Stimulated activated CD8-positive, alpha-beta memory T cell treated with anti-CD3 and anti-CD28 coated beads, Interleukin-2, amount 100 ng/mL, for 48 hours (primary cell): Measurements from ENCODE around the gene SULT2B1.
A peak's percentile ranks its signal among the peaks of the same experiment; 100 is the strongest.
"Not testable (repeated sequence)": the region's sequence is repeated elsewhere in the genome, so short reads cannot be mapped to it uniquely, and the experiment has no call there.

ENCODE experiments used
- DNase-seq, 2 donors: peaks; one replicate each; pipeline ENCODE4 v3.0.0-alpha.2; 2020; ENCODE audit warnings: low read depth in 2 of 2

The SULT2B1 gene

DNA sequence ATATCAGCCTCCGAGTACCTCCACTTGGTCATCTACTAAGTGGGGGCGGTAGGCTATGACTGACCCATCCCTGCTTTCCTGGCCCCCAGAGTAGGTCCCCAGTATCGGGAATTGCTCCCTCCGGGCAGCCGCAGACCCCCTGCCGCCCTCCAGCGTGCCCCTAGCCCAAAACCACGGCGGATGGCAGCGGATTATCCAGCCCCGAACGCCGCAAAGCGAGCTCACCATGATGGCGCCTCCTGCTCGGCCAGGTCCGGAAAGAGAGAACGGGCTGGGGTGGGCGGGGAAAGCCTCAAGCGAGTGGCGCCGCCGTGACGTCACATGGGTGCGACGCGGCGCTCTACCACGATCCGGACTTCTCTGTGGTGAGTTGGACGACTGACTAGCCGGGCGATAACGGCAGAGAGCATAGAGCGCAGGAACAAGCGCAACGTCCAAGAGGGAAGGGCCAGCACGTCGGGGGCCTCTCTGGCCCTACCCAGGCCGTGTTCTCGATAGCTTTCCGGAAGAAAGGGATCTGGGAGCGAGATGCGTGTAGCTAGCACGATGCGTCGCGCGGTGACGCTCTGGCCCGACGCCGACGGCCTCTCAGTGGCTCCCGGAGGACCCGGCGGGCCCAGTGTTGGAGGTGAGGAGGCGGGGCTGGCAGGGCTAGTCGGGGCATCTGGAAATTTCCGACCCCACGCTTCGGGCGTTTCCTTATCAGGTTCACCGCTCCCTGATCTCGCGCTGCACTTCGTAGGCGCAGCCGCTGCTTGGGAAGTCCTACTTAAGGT is 67.1 kb downstream of the SULT2B1 start, which contains the start of the genes RPL18 and SPHK2:
Gene RPL18, minus strand, starts transcription at position 263 of the 776 bp plus-strand sequence. Its CDS starts 35 bp downstream, at position 228.
Gene SPHK2, plus strand, starts transcription at position 591 of the 776 bp plus-strand sequence. CDS start 1,009 bp downstream, outside the sequence.
- peak; percentile 91 to 94 for DNase-seq

DNA sequence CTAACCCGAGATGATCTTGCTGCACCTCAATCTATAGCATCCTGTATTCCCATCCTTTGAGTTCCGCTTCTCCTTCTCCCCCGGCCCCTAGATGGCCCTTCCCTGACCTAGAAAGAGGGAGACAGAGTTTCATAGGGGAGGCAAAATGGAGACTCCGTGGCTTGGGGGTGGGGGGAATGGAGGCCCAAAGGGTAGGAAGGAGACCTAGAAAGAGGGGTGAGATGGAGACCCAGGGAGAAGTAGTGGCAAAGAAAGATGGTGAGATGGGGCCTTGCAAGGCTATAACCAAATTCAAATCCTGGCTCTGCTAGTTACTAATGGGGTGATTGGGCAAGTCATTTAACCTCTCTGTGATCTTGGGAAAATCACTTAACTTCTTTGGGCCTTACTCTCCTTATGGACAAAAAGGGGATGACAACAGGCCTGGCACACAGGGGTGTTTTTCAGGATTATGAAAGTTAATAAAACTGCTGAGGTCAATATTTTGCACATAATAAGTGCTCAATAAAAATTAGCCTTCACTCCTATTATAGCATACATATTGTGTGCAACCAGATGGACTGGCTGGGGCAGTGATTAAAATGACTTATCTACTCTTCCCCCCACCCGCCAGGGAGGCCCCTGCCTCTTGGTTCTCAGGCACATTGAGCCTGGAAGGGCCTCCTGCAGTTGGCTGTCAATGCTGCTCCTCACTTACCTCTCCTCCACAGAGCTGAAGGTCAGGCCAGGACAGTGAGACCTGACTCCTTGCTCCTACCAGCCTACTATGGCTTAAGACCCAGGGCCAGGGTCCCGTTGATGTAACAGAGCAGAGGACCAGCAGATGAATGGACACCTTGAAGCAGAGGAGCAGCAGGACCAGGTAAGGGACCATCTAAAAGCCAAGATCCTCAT is 68.0 kb downstream of the SULT2B1 start:
- no peak for DNase-seq

DNA sequence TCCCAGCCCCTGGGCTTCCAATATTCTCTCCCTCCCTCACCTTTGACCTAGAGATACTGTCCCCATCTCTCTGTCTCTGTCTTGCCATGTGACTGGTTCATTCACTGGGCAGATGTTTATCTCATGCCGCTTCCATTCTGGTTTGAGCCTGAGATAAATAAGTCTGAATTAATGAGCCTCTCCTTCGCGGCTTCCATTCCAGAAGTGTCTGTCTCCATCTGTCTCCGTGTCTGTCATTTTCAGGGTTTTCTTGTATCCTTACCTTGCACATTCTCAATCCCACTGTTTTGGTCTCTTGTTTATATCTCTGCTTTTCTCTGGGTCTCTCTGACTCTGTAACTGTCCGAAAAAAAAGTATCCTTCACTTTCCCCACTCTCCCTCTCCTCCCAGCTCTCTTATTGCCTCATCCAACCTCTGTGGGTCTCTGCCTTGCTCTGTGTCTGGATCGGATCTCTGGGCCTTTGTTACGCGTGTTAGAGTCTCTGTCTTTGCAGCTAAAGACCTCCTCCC is 71.6 kb downstream of the SULT2B1 start:
- DNase-seq = no peak

DNA sequence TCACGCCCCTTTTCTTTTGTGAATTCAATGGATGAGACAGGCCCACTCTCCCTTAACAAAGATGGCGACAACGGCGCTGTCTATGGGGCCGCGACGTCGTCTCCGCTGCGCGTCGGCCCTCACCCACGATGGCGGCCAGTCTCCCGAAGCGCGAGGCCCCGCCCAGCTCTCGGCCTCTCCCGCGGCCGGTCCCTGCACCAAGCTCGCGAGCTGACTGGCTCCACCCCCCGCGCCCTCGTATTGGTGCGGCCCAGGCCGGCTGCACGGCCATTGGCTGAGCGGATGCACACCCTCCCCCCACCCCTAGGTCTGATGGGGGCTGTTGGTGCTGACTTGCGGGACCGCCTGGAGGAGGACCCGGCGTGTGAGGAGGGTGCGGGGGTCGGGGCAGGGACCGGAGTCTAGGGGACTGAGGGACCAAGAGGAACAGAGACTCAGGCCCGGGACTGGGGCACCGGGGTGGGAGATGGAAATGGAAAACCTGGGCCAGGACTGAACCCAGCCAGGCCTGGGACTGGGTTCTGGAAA is 72.2 kb downstream of the SULT2B1 start:
- DNase-seq = peak; percentile 99

DNA sequence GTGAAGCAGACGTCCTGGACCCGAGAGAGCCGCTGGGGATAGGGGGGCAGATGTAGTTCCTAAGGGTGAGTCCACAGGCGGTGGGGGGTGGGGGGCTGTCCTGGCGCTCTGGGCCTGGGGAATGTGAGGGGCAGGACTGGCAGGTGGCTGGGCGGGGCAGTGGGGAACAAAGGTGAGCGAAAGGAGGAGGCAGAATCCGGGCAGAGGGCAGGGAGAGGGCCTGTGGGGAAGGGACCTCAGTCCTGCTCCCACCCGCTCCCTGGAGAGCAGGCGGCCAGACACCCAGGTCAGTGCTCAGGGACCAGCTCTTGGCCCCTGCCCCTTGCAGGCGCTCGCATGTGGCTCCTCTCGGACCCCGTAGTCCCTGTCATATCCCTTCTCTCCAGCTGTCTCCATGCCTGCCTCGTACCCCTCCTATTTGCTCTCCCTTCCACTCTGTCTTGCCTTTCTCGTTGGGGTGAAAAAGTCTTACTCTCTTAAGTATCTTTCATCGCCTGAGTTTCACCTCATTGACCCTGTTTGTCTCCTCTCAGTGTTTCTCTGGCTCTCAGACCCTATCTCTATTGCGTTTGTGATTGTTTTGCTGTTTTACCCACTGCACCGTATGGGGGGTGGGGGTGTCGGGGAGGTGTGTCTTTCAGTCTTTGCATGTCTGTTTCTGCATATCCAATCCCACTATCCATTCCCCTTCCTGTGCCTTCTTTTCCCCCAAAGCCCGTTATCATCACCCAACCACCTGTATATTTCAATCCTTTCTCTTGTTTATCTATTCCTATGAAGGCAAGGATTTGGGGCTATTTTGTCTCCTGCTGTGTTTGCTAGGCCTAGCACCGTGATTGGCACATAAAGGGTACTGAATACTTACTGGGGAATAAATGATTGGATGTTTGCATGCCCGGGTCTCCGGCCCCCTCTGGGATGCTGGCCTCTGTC is 73.1 kb downstream of the SULT2B1 start:
- no peak for DNase-seq

DNA sequence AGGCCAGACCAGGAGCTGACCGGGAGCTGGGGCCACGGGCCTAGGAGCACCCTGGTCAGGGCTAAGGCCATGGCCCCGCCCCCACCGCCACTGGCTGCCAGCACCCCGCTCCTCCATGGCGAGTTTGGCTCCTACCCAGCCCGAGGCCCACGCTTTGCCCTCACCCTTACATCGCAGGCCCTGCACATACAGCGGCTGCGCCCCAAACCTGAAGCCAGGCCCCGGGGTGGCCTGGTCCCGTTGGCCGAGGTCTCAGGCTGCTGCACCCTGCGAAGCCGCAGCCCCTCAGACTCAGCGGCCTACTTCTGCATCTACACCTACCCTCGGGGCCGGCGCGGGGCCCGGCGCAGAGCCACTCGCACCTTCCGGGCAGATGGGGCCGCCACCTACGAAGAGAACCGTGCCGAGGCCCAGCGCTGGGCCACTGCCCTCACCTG is 73.9 kb downstream of the SULT2B1 start:
- DNase-seq = no peak

DNA sequence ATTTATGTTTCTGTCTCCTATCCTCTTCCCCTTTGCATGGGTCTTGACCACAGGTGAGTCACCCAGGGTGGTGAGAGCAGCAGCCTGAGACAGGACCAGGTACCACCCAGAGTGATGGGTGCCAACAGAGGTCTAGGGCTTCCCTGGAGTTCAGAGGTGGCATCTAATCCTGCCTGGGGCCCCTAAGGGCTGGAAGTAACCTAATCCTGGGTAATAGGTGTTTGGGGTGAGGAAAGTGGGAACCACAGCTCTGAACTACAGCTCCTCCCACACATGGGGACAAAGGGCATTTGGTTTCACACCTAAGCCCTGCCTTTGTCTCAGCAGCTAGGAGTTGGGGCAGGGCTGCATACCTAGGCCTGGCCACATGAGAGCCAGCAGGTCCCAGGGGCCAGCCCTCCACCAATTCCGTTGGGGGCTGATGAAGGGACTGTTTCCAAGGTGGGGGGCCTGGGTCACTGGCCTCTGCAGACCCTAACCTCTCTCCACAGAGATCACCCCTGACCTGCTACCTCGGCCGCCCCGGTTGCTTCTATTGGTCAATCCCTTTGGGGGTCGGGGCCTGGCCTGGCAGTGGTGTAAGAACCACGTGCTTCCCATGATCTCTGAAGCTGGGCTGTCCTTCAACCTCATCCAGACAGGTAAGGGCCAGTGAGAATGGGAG is 75.4 kb downstream of the SULT2B1 start:
- DNase-seq = no peak

DNA sequence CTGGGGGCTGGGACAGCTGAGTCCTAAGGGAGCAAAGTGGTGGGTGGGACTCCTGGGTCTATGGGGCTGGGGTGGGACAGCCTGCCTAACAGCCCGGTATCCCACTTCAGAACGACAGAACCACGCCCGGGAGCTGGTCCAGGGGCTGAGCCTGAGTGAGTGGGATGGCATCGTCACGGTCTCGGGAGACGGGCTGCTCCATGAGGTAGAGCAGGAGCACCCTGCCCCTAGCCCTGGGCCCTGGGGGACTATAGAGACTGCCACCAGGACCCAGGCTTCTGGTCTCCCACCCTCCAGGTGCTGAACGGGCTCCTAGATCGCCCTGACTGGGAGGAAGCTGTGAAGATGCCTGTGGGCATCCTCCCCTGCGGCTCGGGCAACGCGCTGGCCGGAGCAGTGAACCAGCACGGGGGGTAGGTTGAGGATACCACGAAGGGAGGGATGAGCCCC is 75.9 kb downstream of the SULT2B1 start:
- DNase-seq = no peak

DNA sequence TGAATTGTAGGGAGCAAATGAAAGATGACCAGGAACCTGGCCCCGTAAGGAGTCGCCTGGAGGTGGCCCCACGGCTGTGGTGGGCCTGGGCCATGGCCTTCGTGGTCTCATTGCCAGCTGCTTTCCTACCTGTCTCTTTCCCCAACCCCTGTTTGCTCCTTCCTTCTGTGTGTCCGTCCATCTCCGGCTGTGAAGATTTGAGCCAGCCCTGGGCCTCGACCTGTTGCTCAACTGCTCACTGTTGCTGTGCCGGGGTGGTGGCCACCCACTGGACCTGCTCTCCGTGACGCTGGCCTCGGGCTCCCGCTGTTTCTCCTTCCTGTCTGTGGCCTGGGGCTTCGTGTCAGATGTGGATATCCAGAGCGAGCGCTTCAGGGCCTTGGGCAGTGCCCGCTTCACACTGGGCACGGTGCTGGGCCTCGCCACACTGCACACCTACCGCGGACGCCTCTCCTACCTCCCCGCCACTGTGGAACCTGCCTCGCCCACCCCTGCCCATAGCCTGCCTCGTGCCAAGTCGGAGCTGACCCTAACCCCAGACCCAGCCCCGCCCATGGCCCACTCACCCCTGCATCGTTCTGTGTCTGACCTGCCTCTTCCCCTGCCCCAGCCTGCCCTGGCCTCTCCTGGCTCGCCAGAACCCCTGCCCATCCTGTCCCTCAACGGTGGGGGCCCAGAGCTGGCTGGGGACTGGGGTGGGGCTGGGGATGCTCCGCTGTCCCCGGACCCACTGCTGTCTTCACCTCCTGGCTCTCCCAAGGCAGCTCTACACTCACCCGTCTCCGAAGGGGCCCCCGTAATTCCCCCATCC is 76.7 kb downstream of the SULT2B1 start:
- DNase-seq = no peak

DNA sequence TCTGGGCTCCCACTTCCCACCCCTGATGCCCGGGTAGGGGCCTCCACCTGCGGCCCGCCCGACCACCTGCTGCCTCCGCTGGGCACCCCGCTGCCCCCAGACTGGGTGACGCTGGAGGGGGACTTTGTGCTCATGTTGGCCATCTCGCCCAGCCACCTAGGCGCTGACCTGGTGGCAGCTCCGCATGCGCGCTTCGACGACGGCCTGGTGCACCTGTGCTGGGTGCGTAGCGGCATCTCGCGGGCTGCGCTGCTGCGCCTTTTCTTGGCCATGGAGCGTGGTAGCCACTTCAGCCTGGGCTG is 77.3 kb downstream of the SULT2B1 start:
- DNase-seq = no peak

DNA sequence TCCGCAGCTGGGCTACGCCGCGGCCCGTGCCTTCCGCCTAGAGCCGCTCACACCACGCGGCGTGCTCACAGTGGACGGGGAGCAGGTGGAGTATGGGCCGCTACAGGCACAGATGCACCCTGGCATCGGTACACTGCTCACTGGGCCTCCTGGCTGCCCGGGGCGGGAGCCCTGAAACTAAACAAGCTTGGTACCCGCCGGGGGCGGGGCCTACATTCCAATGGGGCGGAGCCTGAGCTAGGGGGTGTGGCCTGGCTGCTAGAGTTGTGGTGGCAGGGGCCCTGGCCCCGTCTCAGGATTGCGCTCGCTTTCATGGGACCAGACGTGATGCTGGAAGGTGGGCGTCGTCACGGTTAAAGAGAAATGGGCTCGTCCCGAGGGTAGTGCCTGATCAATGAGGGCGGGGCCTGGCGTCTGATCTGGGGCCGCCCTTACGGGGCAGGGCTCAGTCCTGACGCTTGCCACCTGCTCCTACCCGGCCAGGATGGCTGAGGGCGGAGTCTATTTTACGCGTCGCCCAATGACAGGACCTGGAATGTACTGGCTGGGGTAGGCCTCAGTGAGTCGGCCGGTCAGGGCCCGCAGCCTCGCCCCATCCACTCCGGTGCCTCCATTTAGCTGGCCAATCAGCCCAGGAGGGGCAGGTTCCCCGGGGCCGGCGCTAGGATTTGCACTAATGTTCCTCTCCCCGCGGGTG is 77.8 kb downstream of the SULT2B1 start:
- DNase-seq = no peak

DNA sequence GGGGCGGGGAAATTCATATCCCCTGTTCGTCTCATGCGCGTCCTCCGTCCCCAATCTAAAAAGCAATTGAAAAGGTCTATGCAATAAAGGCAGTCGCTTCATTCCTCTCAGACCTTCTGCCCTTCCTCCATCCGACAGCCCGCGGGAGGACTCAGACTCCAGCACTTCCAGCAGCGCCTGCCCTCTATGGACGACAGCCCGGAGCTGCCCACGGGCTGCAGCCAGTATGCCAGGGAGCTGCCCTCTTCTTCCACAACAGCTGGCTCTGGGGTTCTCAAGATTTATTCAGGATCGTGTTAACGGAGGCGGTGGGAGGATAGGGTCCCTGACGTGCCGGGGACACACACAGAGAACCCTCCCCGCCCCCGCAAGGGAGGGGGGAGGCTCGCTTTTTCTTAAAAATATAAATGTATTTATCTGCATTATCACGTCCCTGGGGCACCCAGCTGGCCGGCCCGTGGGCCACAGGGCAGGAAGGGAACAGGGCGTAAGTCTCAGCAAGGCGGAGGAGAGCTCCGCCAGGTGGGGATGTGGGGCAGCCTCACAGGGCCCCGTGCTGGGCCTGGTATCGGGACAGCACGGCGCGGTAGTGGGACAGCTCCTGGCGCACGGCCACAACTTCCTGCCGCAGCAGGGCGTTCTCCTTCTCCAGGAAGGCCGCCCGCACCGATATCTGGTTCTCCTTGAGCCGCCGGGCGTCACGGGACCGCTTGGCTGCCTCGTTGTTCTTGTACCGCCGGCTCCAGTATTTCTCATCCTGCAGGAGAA is 78.5 kb downstream of the SULT2B1 start:
- no peak for DNase-seq

DNA sequence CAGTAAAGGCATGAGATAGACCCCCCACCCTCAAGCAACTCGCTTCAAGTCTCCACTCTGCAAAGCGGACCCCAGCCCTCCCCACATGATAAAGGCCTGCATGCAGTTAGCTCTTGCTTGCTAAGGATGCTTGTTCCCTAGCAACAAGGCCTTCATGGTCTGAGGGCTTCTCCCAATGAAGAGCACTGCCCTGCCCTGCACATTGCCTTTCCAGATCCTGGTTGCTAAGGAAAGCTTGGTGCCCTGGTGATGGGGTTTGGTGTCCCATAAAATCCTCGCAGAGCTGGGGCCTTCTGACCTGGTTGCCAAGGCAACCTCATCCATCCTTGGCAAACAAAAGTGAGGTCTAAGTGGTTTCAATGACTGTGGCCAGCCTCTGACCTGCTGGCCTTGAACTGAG is 79.3 kb downstream of the SULT2B1 start:
- no peak for DNase-seq

DNA sequence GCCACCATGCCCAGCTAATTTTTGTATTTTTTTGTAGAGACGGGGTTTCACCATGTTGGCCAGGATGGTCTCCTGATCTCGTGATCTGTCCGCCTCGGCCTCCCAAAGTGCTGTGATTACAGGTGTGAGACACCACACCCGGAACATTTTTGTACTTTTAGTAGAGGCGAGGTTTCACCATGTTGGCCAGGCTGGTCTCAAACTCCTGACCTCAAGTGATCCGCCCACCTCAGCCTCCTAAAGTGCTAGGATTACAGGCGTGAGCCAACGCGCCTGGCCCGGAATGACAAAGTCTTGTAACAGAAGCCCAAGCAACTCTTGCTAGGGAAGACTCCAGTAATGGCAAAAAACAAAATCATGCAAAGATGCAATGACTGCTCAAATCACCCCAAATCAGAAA is 80.3 kb downstream of the SULT2B1 start:
- DNase-seq = not testable (repeated sequence)

DNA sequence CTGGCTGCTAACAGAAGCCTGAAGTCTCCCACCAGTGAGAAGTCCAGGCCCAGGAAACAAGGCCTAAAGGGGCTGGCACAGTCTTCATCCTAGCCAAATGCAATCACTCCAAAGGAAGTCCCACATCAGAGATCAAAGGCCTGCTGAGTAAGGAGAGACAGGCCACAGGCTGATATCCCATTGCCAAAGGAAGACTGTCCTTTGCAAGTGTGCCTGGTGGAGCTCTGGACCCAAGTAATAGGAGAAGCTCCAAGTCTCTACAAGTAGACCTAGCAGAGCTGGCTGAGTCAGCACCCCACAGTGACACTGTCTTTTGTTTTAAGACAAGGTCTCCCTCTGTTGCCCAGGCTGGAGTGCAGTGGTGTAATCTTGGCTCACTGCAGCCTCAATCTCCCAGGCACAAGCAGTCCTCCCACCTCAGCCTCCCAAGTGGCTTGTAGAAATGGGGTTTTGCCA is 80.7 kb downstream of the SULT2B1 start:
- DNase-seq = no peak

DNA sequence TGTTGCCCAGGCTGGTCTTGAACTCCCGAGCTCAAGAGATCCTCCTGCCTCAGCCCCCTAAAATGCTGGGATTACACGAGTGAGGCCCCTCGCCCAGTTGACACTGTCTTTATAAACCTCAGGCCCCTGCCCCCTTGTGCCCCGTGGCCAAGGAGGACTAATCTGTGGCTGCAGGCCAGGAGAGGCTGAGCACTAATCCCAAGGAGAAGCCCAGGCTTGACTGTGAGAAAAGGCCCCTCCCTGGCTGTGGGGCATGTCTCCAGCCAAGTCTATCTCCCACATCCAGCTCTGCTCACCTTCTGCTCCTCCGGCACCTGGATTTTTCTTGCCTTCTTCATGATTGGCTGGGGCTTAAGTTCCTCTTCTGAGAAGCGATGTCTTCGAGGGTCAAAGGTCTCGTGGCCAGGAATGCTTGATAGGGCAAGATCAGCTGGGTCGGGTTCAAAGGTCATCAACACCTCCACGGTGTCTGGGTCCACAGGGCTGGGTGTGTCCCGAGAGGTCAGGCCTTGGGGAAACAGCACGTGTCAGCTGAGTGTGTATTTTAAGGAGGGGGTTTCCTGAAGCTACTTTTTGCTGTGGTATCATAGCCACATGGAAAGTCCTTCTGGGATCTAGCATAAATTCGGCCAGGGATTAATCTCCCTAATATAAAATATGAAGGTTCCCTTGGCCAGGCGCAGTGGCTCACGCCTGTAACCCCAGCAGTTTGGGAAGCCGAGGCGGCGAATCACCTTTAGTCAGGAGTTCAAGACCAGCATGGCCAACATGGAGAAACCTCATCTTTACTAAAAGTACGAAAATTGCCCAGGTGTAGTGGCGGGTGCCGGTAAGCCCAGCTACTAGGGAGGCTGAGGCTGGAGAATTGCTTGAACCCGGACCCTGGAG is 81.4 kb downstream of the SULT2B1 start:
- no peak for DNase-seq

DNA sequence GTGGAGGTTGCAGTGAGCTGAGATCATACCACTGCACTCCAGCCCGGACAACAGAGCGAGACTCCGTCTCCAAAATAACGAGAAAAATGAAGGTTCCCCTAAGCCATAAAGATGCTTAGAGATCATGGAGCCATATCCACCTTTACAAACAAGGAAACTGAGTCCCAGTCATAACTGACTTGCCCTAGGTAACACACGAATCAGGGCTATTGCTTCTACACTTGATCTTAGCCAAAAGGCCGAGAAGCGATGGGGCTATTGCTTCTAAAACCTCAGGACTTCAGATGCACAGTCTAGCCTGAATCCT is 82.0 kb downstream of the SULT2B1 start:
- no peak for DNase-seq
